GM12801 (cell line): Measurements from ENCODE around the gene SOWAHB.

ENCODE experiments used
- CTCF ChIP-seq: IDR thresholded peaks from one replicate; pipeline ENCODE4 v1.5.1; 2011; ENCODE audit warnings: control low read depth; ENCODE audit not compliant: insufficient read length; ENCODE audit errors: extremely low read depth

SOWAHB gene

DNA sequence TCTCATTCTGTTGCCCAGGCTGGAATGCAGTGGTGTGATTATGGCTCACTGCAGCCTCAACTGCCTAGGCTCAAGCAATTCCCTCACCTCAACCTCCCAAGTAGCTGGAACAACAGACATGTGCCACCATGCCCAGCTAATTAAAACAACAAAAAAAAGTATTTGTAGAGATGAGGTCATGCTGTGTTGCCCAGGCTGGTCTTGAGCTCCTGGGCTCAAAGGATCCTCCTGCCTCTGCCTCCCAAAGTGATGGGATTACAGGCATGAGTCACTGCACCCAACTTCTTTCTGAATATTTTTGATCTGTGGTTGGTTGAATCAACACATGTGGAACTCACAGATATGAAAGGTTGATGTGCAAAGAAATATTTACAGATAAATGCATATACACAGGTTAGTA lies 33.1 kb upstream of the SOWAHB start:
- no peak for TF ChIP-seq CTCF

GRCh38 chr4:76930685-76931084 lies 32.7 kb upstream of the SOWAHB start:
- no peak for TF ChIP-seq CTCF

GRCh38 chr4:76926841-76927240 lies 28.9 kb upstream of the SOWAHB start:
- no peak for TF ChIP-seq CTCF

- TF ChIP-seq CTCF, result no peak
These were observed 25.8 kb upstream of the SOWAHB start for GRCh38 chr4:76923619-76924357.

DNA sequence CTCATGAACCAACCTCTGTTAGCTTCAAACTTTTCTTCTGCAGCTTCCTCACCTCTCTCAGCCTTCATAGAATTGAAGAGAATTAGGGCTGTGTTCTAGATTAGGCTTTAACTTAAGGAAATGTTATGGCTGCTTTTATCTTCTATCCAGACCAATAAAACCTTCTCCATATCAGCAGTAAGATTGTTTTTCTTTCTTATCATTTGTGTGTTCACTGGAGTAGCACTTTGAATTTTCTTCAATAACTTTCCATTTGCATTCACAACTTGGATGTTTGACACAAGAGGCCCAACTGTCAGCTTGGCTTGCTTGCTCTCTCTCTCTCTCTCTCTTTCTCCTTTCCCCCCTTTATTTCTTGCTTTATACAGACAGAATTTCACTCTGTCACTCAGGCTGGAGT lies 22.8 kb upstream of the SOWAHB start:
- TF ChIP-seq CTCF, result no peak

DNA sequence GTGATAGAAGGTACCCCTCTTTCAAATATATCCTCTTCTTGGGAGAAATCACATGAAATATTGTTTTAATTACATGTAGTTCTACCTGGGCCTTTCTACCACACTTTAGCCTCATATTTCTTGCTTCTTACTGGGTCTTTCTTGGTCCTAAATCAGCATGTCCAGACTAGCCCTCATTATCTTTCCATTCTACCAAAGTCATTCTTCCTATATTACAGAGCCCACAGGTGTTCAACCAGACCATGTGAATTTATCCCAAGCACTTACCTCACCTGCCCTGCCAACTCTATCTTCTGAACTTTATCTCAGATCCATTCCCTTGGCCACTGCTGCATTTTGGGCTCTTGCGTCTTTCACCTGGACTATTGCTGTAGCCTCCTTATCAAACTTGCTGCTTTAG lies 11.8 kb upstream of the SOWAHB start:
- no peak for TF ChIP-seq CTCF

- TF ChIP-seq CTCF, result no peak
These were observed 7.6 kb upstream of the SOWAHB start for GRCh38 chr4:76905521-76905920.

- no peak for TF ChIP-seq CTCF
These were observed 6.8 kb upstream of the SOWAHB start for GRCh38 chr4:76904646-76905190.
